Heart left ventricle (tissue), 16 donors: ENCODE measurements around the gene SNRPD3. TPM values are rescaled to one million over a fixed set of nuclear protein-coding genes. Genes with fewer than 3 reads are reported as not detected.
A peak's percentile ranks its signal among the peaks of the same experiment; 100 is the strongest.

Source experiments
- ATAC-seq, 4 donors: fragments of 200-7000 bp; cut with Tn5 transposase; one replicate each; pipeline ENCODE4 v1.9.1; 2020 to 2022; ENCODE audit warnings: moderate library complexity in 4 of 4, mild to moderate bottlenecking in 3 of 4, moderate number of reproducible peaks in 1 of 4
- DNase-seq, 5 donors: peaks; one replicate each; pipeline ENCODE4 v3.0.0-alpha.2; 2020
- H3K27ac ChIP-seq, 12 donors: fragments of 200-600 bp; sonication (generic) in 4 of 12; one replicate each; pipeline versions ENCODE4 v1.5.0 to v1.8.0; 2016 to 2022; ENCODE audit warnings: mild to moderate bottlenecking in 2 of 12
- H3K27me3 ChIP-seq, 9 donors: fragments of 200-600 bp; sonication (generic) in 2 of 9; one replicate each; pipeline versions ENCODE4 v1.5.1 to v1.8.0; 2016 to 2022; ENCODE audit warnings: mild to moderate bottlenecking in 3 of 9
- H3K36me3 ChIP-seq, 9 donors: fragments of 200-600 bp; sonication (generic) in 2 of 9; one replicate each; pipeline versions ENCODE4 v1.5.0 to v1.8.0; 2018 to 2022; ENCODE audit warnings: mild to moderate bottlenecking in 2 of 9
- H3K4me1 ChIP-seq, 12 donors: fragments of 200-600 bp; sonication (generic) in 4 of 12; one replicate each; pipeline versions ENCODE4 v1.5.0 to v1.8.0; 2016 to 2022; ENCODE audit warnings: mild to moderate bottlenecking in 3 of 12
- H3K4me3 ChIP-seq, 12 donors: fragments of 200-600 bp; sonication (generic) in 4 of 12; one replicate each; pipeline versions ENCODE4 v1.5.0 to v1.8.0; 2017 to 2022; ENCODE audit warnings: mild to moderate bottlenecking in 9 of 12, moderate library complexity in 4 of 12
- H3K9me3 ChIP-seq, 12 donors: fragments of 200-600 bp; sonication (generic) in 4 of 12; one replicate each; pipeline versions ENCODE4 v1.5.0 to v1.8.0; 2016 to 2022; ENCODE audit warnings: mild to moderate bottlenecking in 1 of 12
- CTCF ChIP-seq, 12 donors: fragments of 200-600 bp; sonication (generic) in 4 of 12; IDR thresholded peaks; one replicate each; pipeline versions ENCODE4 v1.5.0 to v1.8.0; 2018 to 2022; ENCODE audit warnings: antibody characterized with exemption in 12 of 12, mild to moderate bottlenecking in 5 of 12
- POLR2A ChIP-seq, 2 donors: fragments of 450-650 bp; IDR thresholded peaks; one replicate each; pipeline ENCODE4 v1.6.1; 2017; ENCODE audit warnings: antibody characterized with exemption in 2 of 2, mild to moderate bottlenecking in 2 of 2, moderate library complexity in 2 of 2
- WGBS, 4 donors: extraction: QIAGEN DNeasy Blood & Tissue Kit in 2 of 4; methylation state at CpG; one replicate each; pipeline versions ENCODE4 v1.1.5 to v1.1.7; 2013 to 2018; 5-methylcytosine and 5-hydroxymethylcytosine counted together
- intact Hi-C, 10 donors: fragments of 100-400 bp; cut with DNase I; formaldehyde crosslinking; loops; one replicate each; pipeline versions ENCODE4 v1.11.1 to v1.14.2; 2022
- polyA plus RNA-seq, 2 donors: library from polyadenylated mRNA; stranded (reverse); fragments of 200-250 nt; gene quantifications; one replicate each; pipeline ENCODE4 v1.2.3, GENCODE V29; 2013
- total RNA-seq, 9 donors: library from RNA; depleted of rRNA in 2 of 9; stranded (reverse); fragments of >200 nt in 2 of 9; fragmentation: NEBNext Ultra II Directional in 3 of 9; extraction: Animal tissue kit (Norgen Biotek cat#: 25700) in 3 of 9; gene quantifications; one replicate each; pipeline versions ENCODE4 v1.1.0 to v1.2.4, GENCODE V29; 2016 to 2023
- donor health status: ischemic (EF 13 %, LVEDD 7.1; RV severe dilation, severe dysfunction).
- donor health status: healthy with polysubstance abuse.
- donor health status: DM: no; HTN: yes; CAD: no.
- donor health status: DM: no; HTN: no; CAD: no.
- donor health status: ischemic (EF 25% LVEDD 6.9; RV normal size, moderate dysfunction).
- donor health status: ischemic (EF 25% LVEDD 5.7; RV mildly dilated, moderate dysfunction).
- donor health status: healthy.
- donor health status: DM: yes; HTN: yes; CAD: no.
- donor health status: ischemic (EF 35%, LVEDD 5.7; RV mildly dilated, moderate dysfunction).
- donor health status: nonischemic (EF 11% LVEDD 7.7; RV severe dilation, severe dysfunction).
- donor health status: DM: yes; HTN: yes; CAD: no.
- donor health status: PGD.
- donor health status: ischemic (EF 29% LVEDD 5.4; RV normal size, mild dysfunction).
- donor health status: nonischemic (EF 23%, LVEDD 6.1; RV moderate dilation, normal function).

Gene SNRPD3
- total and polyA plus RNA-seq, 11 donors: 64.8 to 227 (median 74.1) TPM

- Histone ChIP-seq H3K27me3 (no peaks in the 10 kb centered on the region), H3K27ac (peak overlapping the region in 8 of 12 donors; percentile 4 to 67 (median 34)), H3K36me3 (no peaks in the 10 kb centered on the region), H3K4me3 (peak overlapping the region in 1 of 12 donors; percentile 12), H3K9me3 (no peaks in the 10 kb centered on the region), H3K4me1 (peaks cover 9 to 54% (median 26%) of the 10 kb centered on the region in 12 donors)
- peak; percentile 62 to 91 (median 86) for ATAC-seq
- TF ChIP-seq CTCF (IDR thresholded peaks at IDR 0.05): no peak
- no peak for TF ChIP-seq POLR2A (IDR thresholded peaks at IDR 0.05)
- intact Hi-C loops: no loop called here
- WGBS, 4 donors: 19 to 26% (median 22%) methylated on average over 10 of the region's 10 CpGs
- peak in 1 of 5 donors; percentile 57 for DNase-seq
Observed at GRCh38 chr22:24510637-24511625, 44.9 kb upstream of the SNRPD3 start.

- Histone ChIP-seq H3K36me3 (no peaks in the 10 kb centered on the region), H3K27ac (peak overlapping the region in 1 of 12 donors; percentile 12), H3K4me3 (no peak overlapping the region), H3K4me1 (peaks cover 9 to 56% (median 25%) of the 10 kb centered on the region in 12 donors), H3K27me3 (no peaks in the 10 kb centered on the region), H3K9me3 (no peaks in the 10 kb centered on the region)
- TF ChIP-seq POLR2A (IDR thresholded peaks at IDR 0.05): no peak
- TF ChIP-seq CTCF (IDR thresholded peaks at IDR 0.05): no peak
- DNase-seq (no peak), ATAC-seq (peak in 3 of 4 donors; percentile 18 to 38 (median 38))
- intact Hi-C loops: loop anchor here in 1 of 10 donors (1.0 kb wide), 1 partner anchor 12 kb away; no protein-coding TSS in a partner anchor
- 45 to 65% (median 53%) methylated on average over 3 of the region's 3 CpGs for WGBS, 4 donors
Observed at GRCh38 chr22:24512043-24512442, 43.8 kb upstream of the SNRPD3 start.

GRCh38 chr22:24513378-24514240, 42.2 kb upstream of the SNRPD3 start:
- TF ChIP-seq POLR2A (IDR thresholded peaks at IDR 0.05): no peak
- no peak for TF ChIP-seq CTCF (IDR thresholded peaks at IDR 0.05)
- no peak overlapping the region for H3K4me3 ChIP-seq
- no peaks in the 10 kb centered on the region for H3K27me3 ChIP-seq
- 92 to 95% (median 93%) methylated on average over 9 of the region's 9 CpGs for WGBS, 4 donors
- no peaks in the 10 kb centered on the region for H3K36me3 ChIP-seq
- no peaks in the 10 kb centered on the region for H3K9me3 ChIP-seq
- ATAC-seq (no peak), DNase-seq (no peak)
- H3K27ac ChIP-seq: no peak overlapping the region
- intact Hi-C loops: no loop called here
- H3K4me1 ChIP-seq: peaks cover 9 to 49% (median 22%) of the 10 kb centered on the region in 12 donors
